GM19099 (cell line): ENCODE results near the gene OPALIN.

Source experiments
- POLR2A ChIP-seq: IDR thresholded peaks from 3 replicates; pipeline ENCODE4 v1.6.1; 2011; ENCODE audit warnings: low read depth; ENCODE audit not compliant: insufficient read length; ENCODE audit errors: extremely low read depth

Gene OPALIN, protein sequence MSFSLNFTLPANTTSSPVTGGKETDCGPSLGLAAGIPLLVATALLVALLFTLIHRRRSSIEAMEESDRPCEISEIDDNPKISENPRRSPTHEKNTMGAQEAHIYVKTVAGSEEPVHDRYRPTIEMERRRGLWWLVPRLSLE

DNA sequence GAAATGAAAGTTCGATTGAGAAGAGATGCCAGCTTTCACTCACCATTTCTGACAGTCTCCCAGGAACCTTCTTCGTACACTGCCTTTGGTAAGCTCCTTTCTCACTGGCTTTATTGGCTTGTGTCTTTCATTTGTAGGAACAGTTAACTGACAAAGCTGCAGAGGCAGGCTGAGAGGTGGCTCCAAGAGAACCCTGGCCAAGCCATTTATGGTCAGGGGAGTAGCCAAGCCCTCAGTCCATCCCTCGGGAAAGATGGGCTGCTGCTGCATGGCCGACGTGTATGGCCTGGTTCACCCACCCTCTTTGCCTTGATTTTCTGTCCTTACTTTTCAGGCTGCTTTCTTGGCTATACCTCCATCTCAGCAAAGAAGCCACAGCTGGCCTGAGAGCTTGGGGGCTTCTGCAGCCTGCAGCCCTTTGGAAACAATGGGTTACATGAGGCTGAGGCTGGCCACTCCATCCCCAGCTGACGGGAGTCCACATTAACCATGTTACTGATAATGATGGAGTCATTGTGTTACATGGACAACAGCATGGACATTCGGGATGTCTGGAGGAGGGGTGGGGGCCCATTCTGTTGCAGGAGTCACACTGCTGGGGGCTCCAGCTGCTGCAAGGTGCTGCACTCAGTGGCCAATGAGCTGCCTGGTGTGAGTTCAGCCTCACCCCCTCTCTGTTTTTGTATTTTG lies at the start of gene OPALIN:
Gene OPALIN, minus strand, starts transcription at position 152 of the 690 bp plus-strand sequence. Its CDS starts 106 bp downstream, at position 46.
- no peak for TF ChIP-seq POLR2A

DNA sequence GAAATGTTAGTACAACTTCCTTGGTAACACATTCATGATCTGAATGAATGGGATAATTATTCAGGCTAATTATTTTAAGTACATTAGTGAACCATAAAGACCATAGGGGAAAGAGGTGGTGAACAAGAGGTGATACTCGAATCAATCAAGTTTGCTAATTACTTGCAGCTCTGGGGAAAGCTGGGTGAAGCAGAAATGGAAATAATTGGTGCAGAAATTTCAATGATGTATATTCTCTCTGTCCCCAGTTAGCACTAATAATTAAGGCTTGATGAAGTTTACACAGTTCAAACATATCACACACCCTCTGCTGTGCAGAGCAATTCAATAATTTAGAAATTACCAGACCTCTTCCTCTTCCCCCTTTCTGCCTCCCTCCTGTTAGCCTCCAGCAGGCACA lies 49.4 kb upstream of the OPALIN start:
- no peak for TF ChIP-seq POLR2A

DNA sequence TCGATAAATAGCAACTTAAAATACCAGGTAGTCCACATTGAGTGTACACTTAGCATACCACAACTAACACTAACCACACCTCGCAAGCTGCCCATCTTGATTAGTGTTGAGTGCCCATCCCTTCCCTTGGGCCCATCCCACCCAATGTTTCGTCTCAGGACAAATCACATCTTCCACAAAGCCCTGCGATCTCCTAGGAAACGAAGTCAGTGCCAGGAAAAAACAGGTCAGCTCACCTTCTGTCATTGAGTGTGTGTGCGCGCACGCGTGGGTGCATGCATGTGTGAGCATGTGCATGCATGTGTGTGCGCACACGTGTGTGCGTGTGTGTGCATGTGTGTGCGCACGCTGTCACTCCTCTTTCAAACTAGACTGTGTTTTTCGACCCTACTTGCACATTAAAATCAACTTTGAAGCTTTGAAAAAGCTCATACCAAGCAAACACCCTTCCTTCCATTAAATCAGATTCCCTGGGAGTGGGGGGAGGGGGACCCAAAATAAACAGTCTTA lies 48.8 kb upstream of the OPALIN start:
- no peak for TF ChIP-seq POLR2A

DNA sequence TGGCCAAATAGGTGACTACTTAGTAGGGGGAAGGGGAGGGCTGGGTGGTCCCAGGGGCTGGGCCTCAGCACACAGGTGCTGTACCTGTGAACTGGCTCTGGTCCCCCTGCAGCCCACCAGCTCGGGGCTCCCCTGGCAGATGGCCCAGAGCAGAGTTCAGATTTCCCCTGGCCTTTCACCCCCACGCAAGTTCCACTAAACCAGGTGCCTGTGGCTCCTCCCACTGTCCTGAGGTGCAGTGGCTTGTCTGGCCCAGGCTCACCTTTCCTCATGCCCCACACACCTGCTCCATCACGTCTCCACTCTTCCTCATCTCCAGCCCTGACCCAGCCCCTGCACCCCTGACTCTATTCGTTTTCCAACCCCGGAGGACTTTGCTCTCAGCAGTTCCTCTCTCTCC lies 47.3 kb upstream of the OPALIN start:
- TF ChIP-seq POLR2A = no peak

DNA sequence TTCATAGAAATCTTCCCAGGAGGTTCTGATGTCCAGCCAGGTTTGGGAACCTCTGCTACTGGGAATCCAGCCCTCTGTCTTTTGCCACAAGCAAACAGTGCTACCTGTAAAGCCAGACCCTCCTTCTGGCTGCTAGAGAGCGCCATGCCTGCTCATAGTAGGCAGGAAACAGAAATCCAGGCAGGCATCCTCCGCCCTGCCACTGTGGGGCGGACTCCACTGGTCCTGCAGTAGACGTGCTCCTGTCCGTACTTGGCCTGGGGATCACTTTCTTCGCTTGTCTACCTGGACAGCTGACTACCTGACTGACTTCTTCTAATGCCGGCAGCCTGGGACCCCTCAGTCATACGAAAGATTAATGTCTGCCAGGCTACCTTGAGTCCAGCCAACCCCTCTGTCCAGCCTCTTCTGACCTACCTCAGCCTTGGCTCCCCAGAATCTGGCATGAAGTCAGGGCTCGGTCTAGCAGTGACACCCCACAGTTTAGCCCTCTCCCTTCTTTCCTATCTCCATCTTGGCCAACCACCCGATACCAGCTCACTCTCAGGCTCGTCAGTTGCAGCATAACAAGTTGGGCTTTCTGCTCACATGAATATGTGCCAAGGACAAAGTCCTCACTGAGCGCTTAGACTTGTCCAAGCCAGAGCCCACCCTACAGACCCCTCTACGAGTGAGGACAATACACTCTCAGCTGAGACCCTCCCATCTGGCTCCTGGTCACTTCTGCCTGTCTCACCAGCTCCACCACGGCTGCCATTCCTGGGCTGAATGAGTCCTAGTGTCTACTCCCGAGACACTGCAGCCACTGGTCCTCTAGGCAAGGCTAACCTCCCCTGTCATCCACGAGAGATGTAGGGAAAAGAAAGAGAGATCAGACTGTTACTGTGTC lies 43.9 kb upstream of the OPALIN start:
- no peak for TF ChIP-seq POLR2A

DNA sequence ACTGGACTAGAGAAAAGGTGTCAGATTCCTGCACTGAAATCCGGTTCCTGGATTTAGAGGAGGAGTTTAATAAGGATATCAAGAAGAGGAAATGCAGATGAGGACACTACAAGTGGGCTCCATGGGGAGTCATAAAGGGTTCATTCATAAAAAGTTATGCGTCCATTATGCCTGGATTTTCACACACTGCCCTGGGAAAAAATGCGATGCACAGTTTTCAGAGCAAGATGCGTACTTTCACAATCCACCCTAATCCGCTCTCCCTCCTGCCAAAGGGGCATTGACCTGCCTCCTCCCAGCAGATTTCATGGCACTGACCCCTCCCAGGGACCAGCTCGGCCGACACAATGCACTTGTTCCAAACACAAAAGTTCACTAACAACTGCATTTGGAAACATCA lies 42.2 kb upstream of the OPALIN start:
- TF ChIP-seq POLR2A = no peak

DNA sequence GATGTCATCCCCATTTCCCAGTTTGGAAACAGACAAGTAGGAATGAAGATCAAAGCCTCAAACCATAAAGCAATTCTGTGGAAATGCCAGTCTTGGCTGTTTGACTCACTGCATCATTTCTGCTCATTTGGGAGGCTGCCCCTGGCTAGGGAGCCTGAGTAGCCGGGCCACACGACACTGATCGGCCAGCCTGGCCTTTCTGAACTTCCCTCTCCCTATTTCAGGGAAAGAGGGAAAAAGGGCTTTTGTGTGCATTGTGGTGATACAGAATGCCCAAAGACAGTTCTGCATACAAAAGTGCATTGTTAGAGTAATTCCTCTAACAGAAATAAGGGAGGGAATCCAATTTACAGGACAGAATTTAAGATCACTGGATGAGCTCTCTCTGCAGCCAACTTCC lies 41.7 kb upstream of the OPALIN start:
- no peak for TF ChIP-seq POLR2A

DNA sequence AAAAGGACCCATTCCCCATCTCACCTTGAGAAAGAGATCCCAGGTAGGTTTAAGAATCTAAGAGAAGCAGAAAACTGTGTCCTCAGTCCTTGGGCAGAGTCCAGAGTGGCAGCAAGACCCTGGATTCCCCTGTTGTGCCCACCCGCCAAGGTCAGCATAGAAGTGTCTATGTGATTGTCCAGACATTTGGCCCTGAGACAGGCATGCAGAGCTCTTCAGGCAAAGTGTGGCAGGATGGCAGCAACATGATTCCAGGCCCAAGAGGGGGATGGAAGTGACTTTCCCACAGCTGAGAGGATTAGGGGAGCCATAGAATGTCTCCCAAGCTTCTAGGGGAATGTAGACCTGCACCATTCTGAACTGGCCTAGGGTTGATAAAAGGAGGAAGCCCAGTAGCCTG lies 39.1 kb upstream of the OPALIN start:
- TF ChIP-seq POLR2A = no peak

DNA sequence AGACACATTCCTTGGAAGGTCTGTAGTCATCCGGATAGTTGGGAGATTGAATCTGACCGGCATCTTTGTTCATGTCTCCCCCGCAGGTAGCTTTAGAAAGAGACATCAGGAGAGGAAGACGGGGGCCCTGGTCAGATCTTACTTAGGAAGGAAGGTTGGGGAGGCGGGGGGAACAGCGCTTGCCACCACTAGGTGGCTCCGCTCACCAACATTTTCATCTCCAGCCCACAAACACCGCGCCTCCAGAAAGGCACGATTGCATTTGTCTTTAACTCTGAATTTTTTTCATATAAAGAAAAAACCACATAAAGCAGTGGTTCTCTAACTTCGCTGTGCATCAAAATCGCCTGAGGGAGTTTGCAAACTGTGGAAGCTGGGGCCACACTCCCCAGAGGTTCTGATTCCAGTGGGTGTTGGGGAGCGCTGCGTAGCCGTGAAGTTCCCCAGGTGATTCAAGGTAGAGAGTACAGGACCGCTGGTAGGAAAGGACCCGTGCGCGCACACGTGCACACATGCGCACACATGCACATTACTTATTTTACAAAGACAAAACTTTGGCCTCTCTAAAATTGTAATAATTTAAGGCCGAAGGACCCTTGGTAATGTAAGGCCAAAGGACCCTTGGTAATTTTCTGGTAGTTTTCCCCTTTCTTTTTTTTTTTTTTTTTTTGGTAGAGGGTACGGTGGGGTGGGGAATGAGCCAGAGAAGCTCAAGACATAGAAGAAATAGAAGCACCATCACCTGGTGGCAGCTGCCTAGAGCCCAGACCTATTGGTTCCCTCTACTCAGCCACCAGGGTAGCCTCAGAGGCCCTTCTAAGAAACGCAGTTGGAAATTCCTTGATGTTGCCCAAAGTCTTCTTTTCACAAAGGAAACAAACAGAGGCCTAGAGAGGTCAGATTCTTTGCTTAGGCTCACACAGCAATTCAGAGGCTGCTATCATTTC lies 37.4 kb upstream of the OPALIN start:
- TF ChIP-seq POLR2A = no peak

DNA sequence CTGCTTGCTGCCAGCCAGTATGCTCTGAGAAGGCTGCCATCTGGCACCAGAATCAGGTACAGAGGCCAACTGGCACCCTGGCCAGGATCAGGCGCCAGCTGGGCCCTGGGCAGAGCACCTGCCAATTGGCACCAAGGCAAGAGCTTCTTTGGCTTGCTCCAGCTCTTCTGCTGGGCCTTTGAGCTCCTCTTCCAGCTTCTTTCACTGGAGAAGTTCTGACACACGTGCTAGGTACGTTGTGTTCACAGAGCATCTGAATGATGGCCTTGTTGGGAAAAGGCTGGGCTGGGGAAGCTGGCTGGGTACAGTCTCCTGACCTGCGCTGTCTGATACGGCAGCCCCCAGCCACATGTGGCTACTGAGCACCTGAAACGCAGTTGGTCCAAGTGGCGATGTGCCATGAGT lies 31.7 kb upstream of the OPALIN start:
- TF ChIP-seq POLR2A = no peak

DNA sequence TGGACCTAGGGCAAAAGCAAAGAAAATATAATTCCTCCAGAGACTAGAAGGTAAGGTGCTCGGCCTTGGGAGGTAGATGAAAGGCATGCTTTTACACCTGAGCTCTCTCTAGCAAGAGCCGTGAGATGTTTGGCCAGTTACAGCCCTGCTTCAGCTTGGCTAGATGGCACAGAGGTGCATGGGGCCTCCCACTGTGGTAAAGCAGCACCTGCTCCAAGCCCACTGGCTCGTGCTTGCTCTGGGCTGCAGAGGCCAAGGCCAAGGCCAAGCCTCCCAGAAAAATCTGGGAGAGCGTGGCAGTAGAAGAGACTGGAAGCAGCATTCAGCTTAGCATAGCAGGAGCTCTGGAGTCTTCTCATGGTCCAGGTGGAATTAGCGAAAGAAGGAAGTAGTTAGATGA lies 31.0 kb upstream of the OPALIN start:
- TF ChIP-seq POLR2A = no peak

DNA sequence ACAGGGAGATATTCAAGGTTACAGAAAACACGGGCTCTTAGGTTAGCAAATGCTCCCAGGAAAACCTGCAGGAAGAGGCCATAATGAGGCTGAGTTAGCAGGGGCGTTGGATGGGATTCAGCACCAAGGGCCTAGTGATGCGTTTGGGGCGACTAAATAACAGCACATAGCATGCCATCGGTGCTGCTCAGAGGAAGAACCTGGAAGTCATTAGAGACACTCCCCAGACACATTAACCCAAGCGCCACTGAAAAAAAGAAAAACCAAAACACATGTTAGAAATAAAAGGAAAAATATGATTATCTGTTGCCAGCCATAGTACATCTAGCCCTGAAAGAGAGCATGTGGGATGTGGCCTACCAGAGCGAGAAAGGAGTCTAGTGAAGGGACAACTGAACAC lies 28.8 kb upstream of the OPALIN start:
- TF ChIP-seq POLR2A = no peak

DNA sequence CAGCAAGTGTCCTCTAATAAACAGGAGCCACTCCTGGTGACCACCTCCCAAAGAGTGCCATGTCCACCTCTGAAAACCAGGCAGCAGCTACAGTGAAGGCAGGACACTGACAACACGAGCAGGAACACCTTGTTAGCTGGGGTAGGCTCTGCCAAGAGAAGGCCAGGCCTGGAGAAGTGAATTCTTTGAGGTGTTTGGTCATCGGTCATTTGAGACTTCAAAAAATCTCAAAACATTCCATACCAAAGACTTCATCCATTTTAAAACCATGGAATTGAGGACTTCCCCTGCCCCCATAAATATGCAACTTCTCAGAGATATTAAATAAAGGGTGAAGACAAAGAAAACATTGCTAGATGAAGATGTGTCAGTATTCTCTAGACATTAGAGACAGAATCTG lies 28.4 kb upstream of the OPALIN start:
- TF ChIP-seq POLR2A = no peak

DNA sequence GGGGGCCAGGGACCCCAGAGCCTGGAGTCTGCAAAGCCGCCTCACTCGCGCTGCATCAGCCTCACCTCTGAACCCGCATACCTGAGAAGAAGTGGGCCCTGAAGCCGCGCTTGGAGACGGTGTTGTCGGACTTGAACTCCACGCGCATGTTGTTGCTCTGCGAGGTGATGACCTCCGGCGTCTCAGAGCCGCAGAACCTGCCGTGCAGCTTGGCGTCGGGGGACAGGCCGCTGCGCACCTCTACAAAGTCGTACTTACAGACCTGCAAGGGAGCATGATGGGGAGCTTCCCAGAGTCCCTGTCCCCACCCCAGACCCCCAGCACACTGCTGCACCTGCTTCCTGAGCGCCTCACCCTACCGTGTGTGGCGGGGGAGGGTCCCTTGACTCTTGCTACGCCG lies 25.7 kb upstream of the OPALIN start:
- TF ChIP-seq POLR2A = no peak

DNA sequence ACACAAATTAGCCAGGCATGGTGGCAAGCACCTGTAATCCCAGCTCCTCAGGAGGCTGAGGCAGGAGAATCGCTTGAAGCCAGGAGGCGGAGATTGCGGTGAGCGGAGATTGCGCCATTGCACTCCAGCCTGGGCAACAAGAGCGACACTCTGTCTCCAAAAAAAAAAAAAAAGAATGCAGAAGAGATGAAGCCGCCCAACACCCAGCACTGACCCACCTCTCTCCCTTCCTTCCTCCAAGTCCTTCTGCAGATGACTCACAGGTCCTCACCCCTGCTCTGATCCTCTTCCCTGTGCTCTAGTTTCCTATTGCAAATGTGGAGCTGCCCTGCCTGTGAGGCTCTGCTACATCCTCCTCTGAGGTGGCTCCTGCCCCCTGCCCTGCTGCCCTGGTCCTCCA lies 22.0 kb upstream of the OPALIN start:
- no peak for TF ChIP-seq POLR2A

DNA sequence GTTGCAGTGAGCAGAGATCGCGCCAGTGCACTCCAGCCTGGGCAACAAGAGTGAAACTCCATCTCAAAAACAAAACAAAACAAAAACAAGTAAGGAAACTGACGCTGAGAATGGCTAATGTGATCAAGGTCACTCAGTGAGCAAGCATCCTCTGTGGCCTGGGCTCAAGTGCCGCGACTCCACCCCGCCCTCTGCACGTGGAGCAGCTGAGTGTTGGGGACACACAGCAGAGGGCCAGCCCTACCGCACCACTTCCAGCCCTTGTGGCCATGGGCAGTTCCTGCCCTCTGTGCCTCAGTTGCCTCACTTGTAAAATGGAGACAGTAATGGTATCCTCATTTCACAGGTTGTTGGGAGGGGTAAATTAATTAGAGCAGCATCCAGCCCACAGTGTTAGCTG lies 21.0 kb upstream of the OPALIN start:
- no peak for TF ChIP-seq POLR2A
